Measurements from ENCODE around the gene TXNDC15.

DNA sequence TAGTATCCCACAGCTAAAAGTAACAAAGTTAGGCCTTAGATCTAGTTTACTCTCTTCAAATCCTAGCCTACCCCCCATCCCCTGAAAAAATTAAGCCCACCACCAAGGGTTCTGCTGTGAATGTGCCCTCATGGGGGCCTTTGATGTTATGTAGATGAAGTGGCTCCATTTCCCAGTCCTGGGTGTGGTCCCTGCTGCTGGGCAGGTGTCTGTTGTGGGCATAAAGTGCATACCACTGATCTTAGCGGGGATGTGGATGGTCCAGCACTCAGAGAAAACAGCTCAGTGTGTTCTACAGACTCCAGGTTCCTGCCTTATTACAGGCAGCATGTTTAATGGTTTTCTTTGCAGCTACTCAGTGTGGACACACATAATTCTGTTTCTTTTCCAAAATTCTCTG lies 32.6 kb downstream of the TXNDC15 start:
- TF ChIP-seq, protein P1, sequence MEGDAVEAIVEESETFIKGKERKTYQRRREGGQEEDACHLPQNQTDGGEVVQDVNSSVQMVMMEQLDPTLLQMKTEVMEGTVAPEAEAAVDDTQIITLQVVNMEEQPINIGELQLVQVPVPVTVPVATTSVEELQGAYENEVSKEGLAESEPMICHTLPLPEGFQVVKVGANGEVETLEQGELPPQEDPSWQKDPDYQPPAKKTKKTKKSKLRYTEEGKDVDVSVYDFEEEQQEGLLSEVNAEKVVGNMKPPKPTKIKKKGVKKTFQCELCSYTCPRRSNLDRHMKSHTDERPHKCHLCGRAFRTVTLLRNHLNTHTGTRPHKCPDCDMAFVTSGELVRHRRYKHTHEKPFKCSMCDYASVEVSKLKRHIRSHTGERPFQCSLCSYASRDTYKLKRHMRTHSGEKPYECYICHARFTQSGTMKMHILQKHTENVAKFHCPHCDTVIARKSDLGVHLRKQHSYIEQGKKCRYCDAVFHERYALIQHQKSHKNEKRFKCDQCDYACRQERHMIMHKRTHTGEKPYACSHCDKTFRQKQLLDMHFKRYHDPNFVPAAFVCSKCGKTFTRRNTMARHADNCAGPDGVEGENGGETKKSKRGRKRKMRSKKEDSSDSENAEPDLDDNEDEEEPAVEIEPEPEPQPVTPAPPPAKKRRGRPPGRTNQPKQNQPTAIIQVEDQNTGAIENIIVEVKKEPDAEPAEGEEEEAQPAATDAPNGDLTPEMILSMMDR (IDR thresholded peaks at IDR 0.05), result no peak
- no peak for TF ChIP-seq POLR2A (IDR thresholded peaks at IDR 0.05)

Data from testis (tissue), 2 donors.